TTC549 (cell line): ENCODE data around the gene DNAJB6.

Experiments used
- FAIRE-seq: peaks from 2 replicates; lab custom pipeline; 2012; peaks lifted over from hg19 to GRCh38; lab: Jason Lieb, UNC

The DNAJB6 gene

GRCh38 chr7:157466867-157467261 lies 130.1 kb downstream of the DNAJB6 start:
- FAIRE-seq: no peak
